ENCODE measurements around the gene ZNF81.
"Not testable (repeated sequence)": the region's sequence is repeated elsewhere in the genome, so short reads cannot be mapped to it uniquely, and the experiment has no call there.

ZNF81 gene

GRCh38 chrX:47936940-47937317, 100.2 kb downstream of the ZNF81 start:
- DNase-seq = no peak

GRCh38 chrX:47940448-47940847, 103.7 kb downstream of the ZNF81 start:
- DNase-seq = no peak

- no peak for DNase-seq
Observed at GRCh38 chrX:47941423-47941822, 104.7 kb downstream of the ZNF81 start.

GRCh38 chrX:47955295-47955694, 118.6 kb downstream of the ZNF81 start:
- not testable (repeated sequence) for DNase-seq

- no peak for DNase-seq
Observed at GRCh38 chrX:47956016-47956415, 119.3 kb downstream of the ZNF81 start.

GRCh38 chrX:47958206-47958605, 121.5 kb downstream of the ZNF81 start:
- DNase-seq = not testable (repeated sequence)

GRCh38 chrX:47958761-47959342, 122.2 kb downstream of the ZNF81 start:
- DNase-seq = no peak

GRCh38 chrX:47960406-47960805, 123.7 kb downstream of the ZNF81 start:
- no peak for DNase-seq

- not testable (repeated sequence) for DNase-seq
Observed at GRCh38 chrX:47961830-47962229, 125.1 kb downstream of the ZNF81 start.

GRCh38 chrX:47965526-47965925, 128.8 kb downstream of the ZNF81 start:
- DNase-seq = not testable (repeated sequence)
